GM19239 (cell line): ENCODE measurements around the gene MPO.

Source experiments
- DNase-seq: peaks from one replicate; pipeline ENCODE4 v3.0.0; 2011; ENCODE audit warnings: low spot score; ENCODE audit not compliant: insufficient read length
- FAIRE-seq: peaks from 2 replicates; lab custom pipeline; 2011; peaks lifted over from hg19 to GRCh38; lab: Jason Lieb, UNC

The MPO gene

DNA sequence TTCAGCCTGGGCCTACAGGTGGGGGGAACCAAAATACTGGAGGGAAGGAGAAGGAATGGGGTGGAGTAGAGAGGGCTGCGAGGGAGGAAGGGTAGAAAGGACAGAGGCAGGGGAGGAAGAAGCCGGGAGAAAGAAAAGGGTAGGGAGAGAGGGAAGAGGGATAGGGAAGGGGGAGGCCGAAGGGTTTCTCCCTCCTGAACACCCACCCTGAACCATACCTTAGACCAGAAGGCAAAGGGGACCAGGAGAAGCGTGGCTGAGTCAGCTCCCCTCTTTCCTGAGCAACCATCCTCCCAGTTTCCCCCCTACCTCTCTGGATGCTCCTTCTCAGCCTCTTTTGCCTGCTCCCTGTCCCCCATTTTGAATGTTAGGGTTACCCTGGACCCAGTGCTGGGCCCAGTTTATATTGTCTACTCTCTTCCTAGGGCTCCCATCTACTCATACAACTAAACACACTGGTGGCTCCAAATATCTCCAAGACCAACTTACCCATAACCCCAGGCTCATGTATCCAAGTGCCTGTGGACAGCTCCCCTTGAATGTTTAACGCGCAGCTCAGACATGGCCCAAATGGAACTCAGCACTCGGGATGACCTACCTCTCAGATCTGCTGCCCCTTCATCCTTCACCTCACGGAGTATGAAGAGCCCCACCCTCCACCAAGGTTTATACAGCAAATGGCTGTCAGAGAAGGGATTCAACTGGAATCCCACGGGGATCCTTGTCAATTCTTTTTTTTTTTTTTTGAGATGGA, 40.0 kb upstream of the MPO start:
- no peak for FAIRE-seq

GRCh38 chr17:58320163-58320558, 39.4 kb upstream of the MPO start:
- DNase-seq (no peak), FAIRE-seq (no peak)

More for the DNA sequence above, 40.0 kb upstream of the MPO start:
- no peak for DNase-seq

DNA sequence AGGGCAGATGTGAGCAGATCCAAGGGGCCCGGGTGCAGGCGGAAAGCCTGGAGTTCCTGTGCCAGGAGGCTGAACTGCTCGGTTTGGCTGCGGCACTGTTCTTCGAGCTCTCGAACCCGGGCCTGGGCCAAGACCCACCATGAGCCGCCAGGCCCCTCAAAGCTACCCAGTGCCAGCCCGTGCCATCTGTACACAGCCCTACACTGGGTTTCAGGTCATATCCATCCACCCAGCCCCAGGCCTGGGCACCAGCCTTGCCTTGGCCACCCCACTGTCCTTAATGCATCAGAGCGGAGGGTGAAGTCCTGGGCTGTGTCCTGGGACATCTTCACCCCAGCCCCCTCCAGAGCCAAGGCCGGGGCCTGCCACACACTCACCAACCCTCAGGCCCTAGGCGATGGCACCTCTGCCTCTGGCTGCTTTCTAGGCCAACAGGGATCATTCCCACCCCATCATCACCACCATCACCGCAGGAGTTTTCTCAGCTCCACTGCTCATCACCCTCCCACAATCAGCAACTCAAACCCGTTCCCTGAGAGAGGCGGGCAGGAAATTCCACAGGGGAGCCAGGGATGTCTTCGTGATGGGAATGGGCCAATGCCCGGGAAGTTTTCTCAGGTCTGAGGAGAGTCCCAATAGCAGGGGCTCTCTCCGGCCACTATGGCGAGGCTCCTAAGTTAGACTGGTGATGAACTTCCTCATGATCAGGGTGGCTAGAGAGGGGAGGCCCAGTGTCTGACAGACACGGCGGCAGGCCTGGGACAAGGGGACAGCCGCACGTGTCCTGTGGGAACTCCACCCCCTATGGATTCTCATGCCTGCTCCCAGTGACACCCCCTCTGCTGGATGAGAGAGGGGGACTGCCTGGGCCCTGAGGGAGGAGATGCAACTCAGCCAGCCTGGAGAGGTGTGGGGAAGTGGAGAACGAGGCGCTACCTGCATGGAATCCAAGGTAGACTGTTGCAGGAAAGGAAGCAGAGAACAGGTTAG, 38.7 kb upstream of the MPO start:
- FAIRE-seq (no peak), DNase-seq (no peak)

- no peak for FAIRE-seq
- no peak for DNase-seq
These were observed 38.0 kb upstream of the MPO start for GRCh38 chr17:58318627-58319172.

DNA sequence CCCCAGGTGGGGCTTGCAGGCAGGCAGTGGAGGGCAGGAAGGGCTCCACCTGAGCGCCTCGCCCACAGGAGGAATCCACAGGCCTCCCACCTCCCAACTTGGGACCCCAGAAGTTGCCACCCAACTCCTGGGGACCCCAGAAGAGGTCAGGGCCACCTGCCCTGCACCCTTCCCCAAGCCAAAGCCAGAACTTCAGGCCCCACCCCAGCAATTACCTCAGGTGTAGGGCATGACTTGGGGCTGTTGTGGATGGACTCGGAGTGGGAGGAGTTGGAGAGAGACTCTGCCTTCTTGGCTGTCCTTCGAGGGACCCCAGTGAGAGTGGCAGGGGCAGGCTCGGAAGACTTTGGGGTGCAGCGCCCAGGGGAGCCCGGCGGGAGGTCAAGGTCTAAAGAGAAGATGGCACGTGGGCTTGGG, 37.3 kb upstream of the MPO start:
- no peak for FAIRE-seq
- DNase-seq = no peak

- DNase-seq (peak; percentile 85), FAIRE-seq (peak; percentile 82)
These were observed 36.8 kb upstream of the MPO start for GRCh38 chr17:58317421-58318064.

GRCh38 chr17:58316260-58316960, 35.7 kb upstream of the MPO start:
- FAIRE-seq = no peak
- DNase-seq = no peak

GRCh38 chr17:58315750-58316149, 35.0 kb upstream of the MPO start:
- FAIRE-seq (no peak), DNase-seq (no peak)

DNA sequence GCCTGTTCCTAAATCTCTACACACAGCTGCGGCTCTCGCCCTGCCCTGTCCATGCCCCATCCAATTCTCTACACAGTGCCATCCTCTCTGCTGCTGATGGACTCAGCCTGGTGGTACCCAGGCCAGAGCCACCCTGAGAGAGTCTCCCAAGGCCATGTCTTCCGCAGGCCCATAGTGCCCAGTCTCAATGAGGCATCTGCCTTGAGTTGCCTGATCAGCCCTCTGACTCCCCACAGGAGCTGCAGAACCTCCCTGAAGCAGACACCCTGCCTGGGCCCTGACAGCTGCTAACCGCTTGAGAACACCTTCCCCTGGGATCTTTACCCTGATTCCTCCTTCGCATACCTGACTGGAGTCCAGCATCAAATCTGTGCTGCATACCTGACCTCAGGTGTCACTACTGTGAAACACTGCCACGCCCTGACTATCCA, 34.6 kb upstream of the MPO start:
- FAIRE-seq (no peak), DNase-seq (no peak)

GRCh38 chr17:58314706-58315015, 33.9 kb upstream of the MPO start:
- FAIRE-seq = no peak
- no peak for DNase-seq

GRCh38 chr17:58313815-58314705, 33.3 kb upstream of the MPO start:
- no peak for FAIRE-seq

DNA sequence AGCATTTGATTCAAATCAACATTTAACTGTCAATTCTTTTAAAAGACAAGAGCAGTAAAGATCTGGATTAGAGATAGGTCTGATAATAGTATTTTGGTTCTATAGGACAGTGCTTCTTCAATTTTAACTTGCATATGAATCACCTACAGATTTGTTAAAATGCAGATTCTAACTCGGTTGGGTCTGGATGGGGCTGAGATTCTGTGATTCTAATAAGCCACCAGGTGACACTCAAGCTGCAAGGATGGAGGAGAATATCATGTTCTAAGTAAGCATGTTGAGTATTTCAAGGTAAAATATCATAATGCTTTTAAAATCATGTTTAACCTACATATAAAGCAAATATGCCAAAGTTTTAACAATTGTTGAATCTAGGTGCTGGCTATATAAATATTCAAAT, 32.1 kb upstream of the MPO start:
- FAIRE-seq (no peak), DNase-seq (no peak)

More at GRCh38 chr17:58313815-58314705, 33.3 kb upstream of the MPO start:
- no peak for DNase-seq

DNA sequence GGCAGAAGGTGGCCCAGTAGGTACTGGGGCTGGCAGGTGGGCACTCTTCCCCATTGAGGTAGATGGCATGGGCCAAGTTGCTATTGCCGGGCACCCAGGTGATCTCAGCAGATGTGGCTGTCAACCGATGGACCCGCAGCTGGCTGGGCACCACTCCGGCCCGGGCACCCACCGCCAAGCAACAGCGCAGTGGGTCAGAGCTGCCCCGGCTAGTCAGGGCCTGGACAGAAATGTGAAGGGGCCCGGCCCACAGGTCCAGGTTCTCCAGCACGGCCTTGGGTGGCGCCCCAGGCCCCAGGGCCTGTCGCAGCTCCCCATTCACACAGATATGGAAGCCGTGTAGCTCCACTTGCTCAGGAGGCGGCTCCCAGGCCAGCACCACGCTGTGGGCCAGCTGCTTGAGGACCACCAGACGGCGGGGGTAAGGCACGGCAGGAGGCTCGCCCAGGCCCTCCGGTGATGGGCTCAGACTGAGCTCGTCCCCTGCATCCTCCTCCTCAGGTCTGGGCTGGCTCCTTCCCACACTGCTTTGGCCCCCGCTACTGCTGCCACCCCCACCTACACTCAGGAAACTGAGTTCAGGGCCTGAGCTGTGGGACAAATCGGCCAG, 31.4 kb upstream of the MPO start:
- no peak for DNase-seq
- no peak for FAIRE-seq

DNA sequence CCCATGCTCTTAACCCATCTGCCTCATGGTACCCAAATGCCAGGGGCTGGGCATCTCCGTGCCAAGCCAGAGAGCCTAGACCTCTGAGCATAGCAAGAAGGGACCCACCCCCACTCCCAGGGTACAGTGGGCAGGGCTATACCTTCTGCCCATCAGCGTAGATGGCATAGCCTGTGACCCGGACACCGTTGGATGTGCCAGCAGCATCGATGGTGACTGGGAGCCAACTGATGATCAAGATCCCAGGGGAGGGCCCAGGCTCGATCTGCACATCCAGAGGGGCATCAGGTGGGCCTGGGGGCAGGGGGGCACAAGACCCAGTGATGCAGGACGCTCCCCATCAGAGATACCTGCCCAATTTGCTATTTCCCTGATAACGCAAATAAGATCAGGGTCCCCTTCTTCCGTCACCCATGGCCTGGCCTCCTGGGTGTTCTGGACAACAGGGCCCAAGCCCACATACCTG, 30.7 kb upstream of the MPO start:
- FAIRE-seq = no peak
- no peak for DNase-seq

- DNase-seq (no peak), FAIRE-seq (no peak)
These were observed 30.0 kb upstream of the MPO start for GRCh38 chr17:58310511-58311428.

DNA sequence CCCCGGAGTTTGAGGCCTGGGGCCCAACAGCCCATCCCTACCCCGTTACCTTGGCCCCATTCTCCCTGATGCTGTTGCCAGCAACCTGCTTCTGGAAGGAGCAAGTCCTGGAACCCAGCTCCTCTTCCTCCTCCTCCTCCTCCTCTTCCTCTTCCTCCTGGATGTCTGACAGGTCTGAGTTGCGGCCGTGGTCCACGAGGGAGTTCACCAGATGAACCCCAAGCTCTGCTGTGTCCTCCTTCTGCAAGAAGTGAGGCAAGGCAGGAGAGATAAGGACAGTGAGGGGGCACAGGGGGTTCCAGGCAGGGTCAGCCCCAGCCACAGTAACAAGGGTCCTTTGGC, 29.2 kb upstream of the MPO start:
- DNase-seq (no peak), FAIRE-seq (no peak)
